Measurements from ENCODE around the gene SPTBN4.
"Not testable (repeated sequence)": the region's sequence is repeated elsewhere in the genome, so short reads cannot be mapped to it uniquely, and the experiment has no call there.

DNA sequence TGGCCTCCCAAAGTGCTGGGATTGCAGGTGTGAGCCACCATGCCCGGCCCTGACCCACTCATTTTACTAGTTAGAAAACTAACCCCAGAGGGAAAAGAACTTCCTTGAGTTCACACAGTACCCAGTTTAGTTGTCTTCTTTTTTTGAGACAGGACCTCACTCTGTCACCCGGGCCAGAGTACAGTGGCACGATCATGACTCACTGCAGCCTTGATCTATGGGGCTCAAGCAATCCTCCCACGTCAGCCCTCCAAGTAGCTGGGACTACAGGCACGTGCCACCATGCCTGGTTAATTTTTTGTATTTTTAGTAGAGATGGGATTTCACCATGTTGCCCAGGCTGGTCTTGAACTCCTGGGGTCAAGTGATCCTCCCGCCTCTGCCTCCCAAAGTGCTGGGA is 55.1 kb downstream of the SPTBN4 start:
- TF ChIP-seq CTCF, POLR2AphosphoS5, POLR2A, EP300 (IDR thresholded peaks at IDR 0.05): not testable (repeated sequence)
